ENCODE results near the gene CITED2.
"Not testable (repeated sequence)": the region's sequence is repeated elsewhere in the genome, so short reads cannot be mapped to it uniquely, and the experiment has no call there.

CITED2 gene

GRCh38 chr6:139374357-139375225 lies at the start of gene CITED2:
CITED2 (minus strand) TSS chr6:139374648; CDS start chr6:139373944, 704 bp downstream.
- peak; percentile 84 for DNase-seq (ENCODE audit: low read depth)

- no peak for DNase-seq (ENCODE audit: low read depth)
These were observed 48.7 kb upstream of the CITED2 start for GRCh38 chr6:139423037-139423703.

DNA sequence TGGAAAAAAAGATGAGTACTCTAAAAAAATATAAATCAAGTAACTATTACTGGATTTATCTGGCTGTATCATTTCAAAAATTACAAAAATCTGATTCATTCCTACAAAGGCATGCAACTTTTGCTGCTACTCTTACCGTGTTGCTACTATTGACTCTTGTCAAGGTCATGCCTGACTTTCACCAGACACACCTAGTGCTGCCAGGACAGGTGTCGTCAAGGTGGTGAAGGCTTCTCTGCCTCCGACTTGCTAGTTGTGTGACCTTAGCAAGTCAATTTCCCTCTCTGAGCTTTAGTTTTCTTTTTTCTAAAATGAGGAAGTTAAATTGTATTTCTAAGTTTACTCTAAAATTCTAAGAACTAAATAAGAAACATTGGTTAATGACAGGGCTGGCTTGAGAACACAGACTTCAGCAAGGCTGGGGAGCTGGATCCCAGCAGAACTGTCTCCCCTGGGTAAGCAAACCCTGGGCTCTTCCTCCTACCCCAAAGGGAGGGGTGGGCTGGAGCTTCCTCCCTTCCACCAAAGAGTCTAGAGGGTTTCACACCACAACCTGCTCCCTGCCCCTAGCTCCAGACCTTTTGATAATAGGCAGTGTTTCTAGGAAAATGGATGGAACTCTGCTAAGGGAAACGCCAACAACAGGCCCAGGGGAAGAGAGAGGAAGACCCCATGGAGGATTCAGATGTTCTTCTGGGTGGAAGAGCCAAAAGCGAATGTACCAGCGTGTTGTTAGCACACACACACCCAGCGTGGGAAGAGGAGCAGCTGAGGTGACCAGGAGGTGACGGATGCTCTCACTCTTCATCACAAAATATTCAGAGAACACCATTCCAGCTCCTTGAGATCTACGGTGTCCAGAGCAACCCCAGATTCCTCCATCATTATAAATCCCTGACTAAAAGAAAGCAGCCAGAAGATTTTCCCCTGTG lies 47.9 kb upstream of the CITED2 start:
- DNase-seq (ENCODE audit: low read depth), result no peak

- DNase-seq (ENCODE audit: low read depth), result no peak
These were observed 44.2 kb upstream of the CITED2 start for GRCh38 chr6:139418481-139419132.

- no peak for DNase-seq (ENCODE audit: low read depth)
These were observed 41.7 kb upstream of the CITED2 start for GRCh38 chr6:139416146-139416545.

DNA sequence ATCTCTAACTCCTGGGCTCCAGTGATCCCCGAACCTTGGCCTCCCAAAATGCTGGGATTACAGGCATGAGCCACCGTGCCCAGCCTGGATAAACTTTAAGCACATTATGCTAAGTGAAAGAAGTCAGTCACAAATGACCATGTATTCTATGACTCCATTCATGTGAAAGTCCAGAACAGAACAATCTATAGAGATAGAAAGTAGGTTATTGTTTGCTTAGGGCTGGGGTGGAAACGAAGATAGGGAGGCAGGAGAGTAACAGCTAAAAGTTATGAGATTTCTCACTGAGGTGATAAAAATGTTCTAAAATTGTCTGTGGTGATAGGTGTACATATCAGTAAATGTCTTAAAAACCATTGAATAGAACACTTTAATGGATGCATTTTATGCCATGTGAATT lies 40.9 kb upstream of the CITED2 start:
- no peak for DNase-seq (ENCODE audit: low read depth)

GRCh38 chr6:139412103-139412502 lies 37.7 kb upstream of the CITED2 start:
- not testable (repeated sequence) for DNase-seq (ENCODE audit: low read depth)

- DNase-seq (ENCODE audit: low read depth), result no peak
These were observed 34.6 kb upstream of the CITED2 start for GRCh38 chr6:139409026-139409425.

- no peak for DNase-seq (ENCODE audit: low read depth)
These were observed 33.3 kb upstream of the CITED2 start for GRCh38 chr6:139407718-139408222.

DNA sequence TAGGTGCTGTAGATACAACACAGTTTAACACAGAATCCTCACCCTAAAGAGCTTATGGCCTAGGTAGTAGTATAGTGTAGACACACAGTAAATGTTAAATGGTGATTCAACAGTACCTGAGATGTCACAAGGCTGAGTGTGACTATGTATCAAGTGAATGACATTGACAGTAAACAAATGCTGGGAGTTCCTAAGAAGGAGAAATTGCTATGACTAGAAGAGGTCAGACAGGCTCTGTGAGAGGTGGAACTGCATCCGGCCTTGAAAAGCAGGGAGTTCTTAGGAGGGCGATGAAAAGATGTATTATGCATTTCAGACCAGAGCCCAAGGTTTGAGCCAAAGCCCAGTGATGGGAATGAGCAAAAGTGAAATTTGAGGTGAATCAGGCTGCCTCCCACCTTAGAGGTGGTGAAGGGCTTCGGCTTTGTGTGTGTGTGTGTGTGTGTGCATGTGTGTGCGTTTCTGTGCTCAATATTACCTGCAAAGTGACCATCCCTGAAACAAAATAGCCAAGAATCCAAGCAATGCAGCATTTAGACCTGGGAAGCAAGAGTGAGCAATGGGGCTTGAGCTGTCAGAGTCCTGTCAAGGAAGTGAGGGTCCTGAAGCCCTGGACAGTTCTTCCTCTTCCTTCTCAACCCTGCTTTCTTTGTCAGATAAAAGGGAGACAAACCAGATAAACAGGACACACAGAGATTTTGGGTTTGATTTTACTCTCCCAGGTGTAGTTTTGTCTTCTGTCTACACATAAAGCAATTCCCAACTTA lies 32.3 kb upstream of the CITED2 start:
- DNase-seq (ENCODE audit: low read depth), result no peak

GRCh38 chr6:139402876-139403386 lies 28.5 kb upstream of the CITED2 start:
- DNase-seq (ENCODE audit: low read depth), result no peak

DNA sequence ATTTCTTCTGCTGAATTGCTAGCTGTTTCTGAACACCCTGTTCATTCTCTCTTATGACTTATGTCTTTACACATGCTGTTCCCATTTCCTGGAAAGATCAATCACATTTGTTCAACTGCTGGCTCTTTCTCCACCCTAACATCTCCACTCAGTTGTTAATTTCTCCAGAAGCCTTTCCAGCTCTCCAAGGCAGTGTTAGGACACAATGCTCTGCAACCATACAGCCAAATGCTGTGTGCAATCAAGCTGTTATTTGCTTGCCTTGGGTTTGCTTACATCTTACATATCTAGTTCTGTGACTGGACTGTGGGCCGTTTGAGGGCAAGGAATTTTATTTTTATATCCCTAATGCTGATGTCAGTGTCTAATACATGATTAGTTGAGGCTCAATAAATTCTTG lies 24.2 kb upstream of the CITED2 start:
- no peak for DNase-seq (ENCODE audit: low read depth)

- DNase-seq (ENCODE audit: low read depth), result no peak
These were observed 21.4 kb upstream of the CITED2 start for GRCh38 chr6:139395891-139396301.

DNA sequence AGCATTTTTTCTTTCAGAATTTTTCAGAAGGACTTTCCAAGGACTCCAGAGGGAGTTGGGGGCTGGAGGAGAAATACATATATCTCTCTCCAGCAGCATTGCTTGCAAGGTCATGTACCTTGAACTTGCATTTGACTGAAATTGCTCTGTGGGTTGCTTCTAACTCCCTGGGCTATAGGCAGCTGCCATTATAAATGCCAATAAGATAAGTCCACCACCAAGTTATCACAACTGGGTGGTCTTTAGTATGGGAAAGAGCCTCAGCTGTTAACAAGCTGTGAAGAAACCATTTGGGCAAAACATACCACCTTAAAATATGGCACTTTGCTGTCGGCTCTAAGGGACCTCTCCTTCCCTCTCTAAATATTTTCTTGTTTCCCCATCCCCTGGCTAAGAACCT lies 20.9 kb upstream of the CITED2 start:
- no peak for DNase-seq (ENCODE audit: low read depth)

DNA sequence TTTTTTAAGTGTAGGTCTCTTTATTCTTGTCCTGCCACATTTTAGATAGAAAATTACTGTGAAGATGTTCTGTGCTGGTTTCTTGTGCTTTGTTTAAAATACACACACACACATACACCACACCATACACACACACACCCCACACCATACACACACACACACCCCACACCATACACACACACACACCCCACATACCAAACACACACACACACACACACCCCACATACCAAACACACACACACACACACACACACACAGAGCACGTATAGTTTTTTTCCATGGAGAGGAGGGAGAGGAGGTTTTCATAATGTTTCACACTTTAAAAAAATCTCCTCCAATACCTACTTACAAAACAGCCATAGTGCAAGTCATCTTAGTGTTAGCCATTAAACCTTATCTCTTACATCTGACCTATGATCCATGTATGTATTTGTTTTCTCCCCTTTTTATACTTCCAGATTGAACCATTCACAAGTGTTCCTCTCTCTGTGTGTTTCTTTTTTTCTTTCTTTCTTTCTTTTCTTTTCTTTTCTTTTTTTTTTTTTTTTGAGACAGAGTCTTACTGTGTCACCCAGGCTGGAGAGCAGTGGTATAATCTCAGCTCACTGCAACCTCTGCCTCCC lies 19.7 kb upstream of the CITED2 start:
- DNase-seq (ENCODE audit: low read depth), result no peak

- DNase-seq (ENCODE audit: low read depth), result no peak
These were observed 18.3 kb upstream of the CITED2 start for GRCh38 chr6:139392794-139393193.

GRCh38 chr6:139391709-139392108 lies 17.3 kb upstream of the CITED2 start:
- DNase-seq (ENCODE audit: low read depth), result no peak

DNA sequence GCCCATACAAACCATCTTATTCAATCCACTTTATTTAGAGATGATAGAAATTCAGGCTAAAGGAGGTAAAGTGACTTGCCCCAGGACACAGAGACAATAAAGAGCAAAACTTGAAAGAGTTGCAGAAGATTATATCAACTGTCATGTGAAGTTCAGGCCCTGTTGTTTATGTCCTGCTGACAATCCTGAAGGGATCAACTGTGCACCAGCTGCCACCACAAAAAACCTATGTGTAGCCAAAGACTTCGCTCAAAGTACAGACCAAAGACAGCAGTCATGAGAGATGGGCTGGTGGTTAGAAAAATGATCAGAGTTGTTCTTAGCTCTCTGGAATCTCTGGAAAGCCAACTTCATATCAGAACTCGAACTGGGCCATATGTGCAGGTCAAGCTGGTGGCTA lies 16.0 kb upstream of the CITED2 start:
- DNase-seq (ENCODE audit: low read depth), result no peak

- no peak for DNase-seq (ENCODE audit: low read depth)
These were observed 13.9 kb upstream of the CITED2 start for GRCh38 chr6:139388384-139388783.

GRCh38 chr6:139386404-139386803 lies 12.0 kb upstream of the CITED2 start:
- no peak for DNase-seq (ENCODE audit: low read depth)

Data from stimulated activated CD8-positive, alpha-beta memory T cell treated with anti-CD3 and anti-CD28 coated beads, Interleukin-12 subunit alpha, Interleukin-12 subunit beta, amount 100 ng/mL, for 4 hours (primary cell).